Measurements from ENCODE around the gene CCL4L2.
"Not testable (repeated sequence)": the region's sequence is repeated elsewhere in the genome, so short reads cannot be mapped to it uniquely, and the experiment has no call there.

GRCh38 chr17:36210439-36211211 lies at the start of gene CCL4L2:
- not testable (repeated sequence) for TF ChIP-seq CTCF, POLR2A (IDR thresholded peaks at IDR 0.05)

All from heart left ventricle (tissue), 13 donors.